ENCODE data around the gene SLC25A47. TPM values are rescaled to one million over a fixed set of nuclear protein-coding genes. Genes with fewer than 3 reads are reported as not detected.

SLC25A47 gene
- total RNA-seq, 1 experiment from 2014 or later, result 0.13 TPM

GRCh38 chr14:100299238-100299560 is 23.9 kb upstream of the SLC25A47 start:
- H3K9me3 ChIP-seq (ENCODE audit: control insufficient read depth, low read depth, low read length), result no peaks in the 10 kb centered on the region
- Mint-ChIP-seq H3K27me3 (ENCODE audit: low read depth) (no peaks in the 10 kb centered on the region), H3K36me3 (ENCODE audit: insufficient read depth in 1 of 3, low read depth in 3 of 3) (peaks cover 32 to 61% (median 56%) of the 10 kb centered on the region in 3 experiments), H3K4me1 (peaks cover 12% of the 10 kb centered on the region in 2 experiments), H3K9me3 (no peaks in the 10 kb centered on the region; a peak in 1 of 5 replicates), H3K4me3 (no peak overlapping the region; a peak in 1 of 5 replicates), H3K27ac (peak overlapping the region in 2 of 3 experiments; percentile 44 to 54; a peak in 3 of 7 replicates)
- H2BK120ac ChIP-seq (ENCODE audit: low read depth, low read length, poor library complexity, severe bottlenecking), result no peak overlapping the region
- H3K4me2 ChIP-seq (ENCODE audit: insufficient read depth, insufficient read length, low read length), result no peak overlapping the region
- H4K91ac ChIP-seq (ENCODE audit: insufficient read length, low read depth, low read length), result no peak overlapping the region
- H3K23ac ChIP-seq (ENCODE audit: insufficient read length, low read depth, low read length), result no peak overlapping the region
- TF ChIP-seq, protein P1, sequence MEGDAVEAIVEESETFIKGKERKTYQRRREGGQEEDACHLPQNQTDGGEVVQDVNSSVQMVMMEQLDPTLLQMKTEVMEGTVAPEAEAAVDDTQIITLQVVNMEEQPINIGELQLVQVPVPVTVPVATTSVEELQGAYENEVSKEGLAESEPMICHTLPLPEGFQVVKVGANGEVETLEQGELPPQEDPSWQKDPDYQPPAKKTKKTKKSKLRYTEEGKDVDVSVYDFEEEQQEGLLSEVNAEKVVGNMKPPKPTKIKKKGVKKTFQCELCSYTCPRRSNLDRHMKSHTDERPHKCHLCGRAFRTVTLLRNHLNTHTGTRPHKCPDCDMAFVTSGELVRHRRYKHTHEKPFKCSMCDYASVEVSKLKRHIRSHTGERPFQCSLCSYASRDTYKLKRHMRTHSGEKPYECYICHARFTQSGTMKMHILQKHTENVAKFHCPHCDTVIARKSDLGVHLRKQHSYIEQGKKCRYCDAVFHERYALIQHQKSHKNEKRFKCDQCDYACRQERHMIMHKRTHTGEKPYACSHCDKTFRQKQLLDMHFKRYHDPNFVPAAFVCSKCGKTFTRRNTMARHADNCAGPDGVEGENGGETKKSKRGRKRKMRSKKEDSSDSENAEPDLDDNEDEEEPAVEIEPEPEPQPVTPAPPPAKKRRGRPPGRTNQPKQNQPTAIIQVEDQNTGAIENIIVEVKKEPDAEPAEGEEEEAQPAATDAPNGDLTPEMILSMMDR (conservative IDR thresholded peaks at IDR 0.05), result no peak
- H2BK12ac ChIP-seq (ENCODE audit: insufficient read length, low read depth, low read length), result no peak overlapping the region
- H3K4me1 ChIP-seq (ENCODE audit: insufficient read depth, low read length), result no peaks in the 10 kb centered on the region; the same call in 1 of the 2 replicates
- no peak overlapping the region for H4K5ac ChIP-seq (ENCODE audit: insufficient read length, low read depth, low read length)
- H3K23me2 ChIP-seq (ENCODE audit: insufficient read length, low read depth, low read length, poor library complexity, severe bottlenecking), result no peaks in the 10 kb centered on the region
- H3K4ac ChIP-seq (ENCODE audit: low read depth, low read length), result no peak overlapping the region
- no peak overlapping the region for H2AFZ ChIP-seq (ENCODE audit: low read length)
- no peak overlapping the region for H3K9ac ChIP-seq (ENCODE audit: extremely low read depth, insufficient read length, low read length)
- no peaks in the 10 kb centered on the region for H3K27me3 ChIP-seq (ENCODE audit: insufficient read depth, low read length)
- no peak overlapping the region for H2AK5ac ChIP-seq (ENCODE audit: insufficient read length, low read length)
- H4K8ac ChIP-seq (replicated peaks; ENCODE audit: insufficient read length, low read depth, low read length), result no peak overlapping the region
- H3K14ac ChIP-seq (ENCODE audit: insufficient read depth, low read length), result no peak overlapping the region
- H2BK15ac ChIP-seq (ENCODE audit: low read depth, low read length), result no peak overlapping the region
- WGBS (ENCODE audit: extremely low coverage, insufficient read length, low lambda C conversion rate), result no CpG with 5 or more reads among the region's 6 CpGs
- peaks cover 7% of the 10 kb centered on the region for H3K79me1 ChIP-seq (ENCODE audit: insufficient read depth, low read depth, low read length, poor library complexity, severe bottlenecking)
- peaks cover 1% of the 10 kb centered on the region for H4K20me1 ChIP-seq (ENCODE audit: control insufficient read depth, insufficient read depth, insufficient read length)
- H3K79me2 ChIP-seq (ENCODE audit: insufficient read depth, low read length), result peaks cover 8% of the 10 kb centered on the region; the same call in 1 of the 2 replicates
- no peak overlapping the region for H3K27ac ChIP-seq (ENCODE audit: insufficient read length, low read depth, low read length)
- no peak overlapping the region for H3K18ac ChIP-seq (ENCODE audit: insufficient read length, low read depth, low read length)
- no peak overlapping the region for H3K56ac ChIP-seq (ENCODE audit: insufficient read length, low read depth, low read length)
- H3T11ph ChIP-seq (ENCODE audit: low read length), result no peak overlapping the region
- H2BK5ac ChIP-seq (ENCODE audit: insufficient read length, low read length), result no peak overlapping the region
- no peak for DNase-seq
- no peak overlapping the region for H2BK20ac ChIP-seq (ENCODE audit: low read depth, low read length, poor library complexity, severe bottlenecking)
